ENCODE data around the gene ABTB1. TPM values are rescaled to one million over a fixed set of nuclear protein-coding genes. Genes with fewer than 3 reads are reported as not detected.

ABTB1 gene
- total and polyA plus RNA-seq, 2 of the 13 experiments (the other 11 are each of a cell fraction or from before 2014, with no cell fraction given) = 0.42 to 14.5 TPM

DNA sequence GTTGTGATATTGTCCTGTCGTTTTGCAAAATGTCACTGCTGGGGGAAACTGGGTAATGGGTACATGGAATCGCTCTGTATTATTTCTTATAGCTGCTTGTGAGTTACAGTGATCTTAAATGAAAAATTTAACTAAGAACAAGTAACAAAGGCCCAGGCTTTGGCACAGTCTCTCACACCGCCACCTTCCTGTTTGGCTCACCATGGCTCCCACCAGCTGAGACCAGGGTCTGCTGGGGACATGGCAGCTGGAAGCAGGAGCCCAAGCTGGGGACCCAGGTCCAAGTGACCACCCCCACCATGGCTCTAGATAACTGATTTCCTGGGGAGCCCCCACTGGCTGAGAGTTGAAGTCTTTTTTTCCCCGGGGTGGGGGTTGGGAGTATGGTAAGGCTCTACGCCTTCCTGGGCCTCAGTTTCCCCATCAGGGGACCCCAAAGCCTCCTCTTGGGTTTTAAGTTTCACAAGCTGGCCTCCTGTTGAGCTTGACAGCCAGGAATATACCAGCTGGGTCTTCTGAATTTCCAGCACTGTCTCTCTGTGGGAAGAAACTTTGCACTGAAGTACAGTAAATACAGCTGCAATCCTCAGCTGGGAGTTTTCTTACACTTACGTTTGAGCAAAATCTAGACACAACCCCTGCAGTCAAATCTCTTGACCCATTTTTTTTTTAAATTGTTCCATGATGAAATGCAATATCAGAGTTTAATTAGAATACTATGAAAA, 26.1 kb downstream of the ABTB1 start:
- Histone ChIP-seq H3K4me1 (ENCODE audit: insufficient read depth, low read length) (peaks cover 12% of the 10 kb centered on the region), H3K4me3 (replicated peaks in 1 of 3; ENCODE audit: insufficient read depth in 1 of 3, low read depth in 2 of 3, low read length in 3 of 3) (no peak overlapping the region), H2AFZ (ENCODE audit: low read length) (no peak overlapping the region), H4K20me1 (ENCODE audit: insufficient read depth, low read length) (no peaks in the 10 kb centered on the region), H3K27ac (ENCODE audit: extremely low read length, insufficient read depth, low read length) (no peak overlapping the region), H3K9ac (ENCODE audit: insufficient read depth, low read depth, low read length) (no peak overlapping the region), H3K4me2 (ENCODE audit: low read depth, low read length) (no peak overlapping the region), H3K79me2 (ENCODE audit: insufficient read depth, low read length) (no peaks in the 10 kb centered on the region), H3K27me3 (ENCODE audit: control insufficient read depth in 1 of 2, insufficient read depth in 2 of 2, low read length in 2 of 2) (peaks cover 0 to 2% of the 10 kb centered on the region in 2 experiments; a peak in 2 of 5 replicates), H3K9me3 (ENCODE audit: low read length) (no peaks in the 10 kb centered on the region), H3K36me3 (replicated peaks in 1 of 2; ENCODE audit: control insufficient read depth in 1 of 2, insufficient read depth in 2 of 2, low read length in 2 of 2) (no peaks in the 10 kb centered on the region)
- TF ChIP-seq, protein P1, sequence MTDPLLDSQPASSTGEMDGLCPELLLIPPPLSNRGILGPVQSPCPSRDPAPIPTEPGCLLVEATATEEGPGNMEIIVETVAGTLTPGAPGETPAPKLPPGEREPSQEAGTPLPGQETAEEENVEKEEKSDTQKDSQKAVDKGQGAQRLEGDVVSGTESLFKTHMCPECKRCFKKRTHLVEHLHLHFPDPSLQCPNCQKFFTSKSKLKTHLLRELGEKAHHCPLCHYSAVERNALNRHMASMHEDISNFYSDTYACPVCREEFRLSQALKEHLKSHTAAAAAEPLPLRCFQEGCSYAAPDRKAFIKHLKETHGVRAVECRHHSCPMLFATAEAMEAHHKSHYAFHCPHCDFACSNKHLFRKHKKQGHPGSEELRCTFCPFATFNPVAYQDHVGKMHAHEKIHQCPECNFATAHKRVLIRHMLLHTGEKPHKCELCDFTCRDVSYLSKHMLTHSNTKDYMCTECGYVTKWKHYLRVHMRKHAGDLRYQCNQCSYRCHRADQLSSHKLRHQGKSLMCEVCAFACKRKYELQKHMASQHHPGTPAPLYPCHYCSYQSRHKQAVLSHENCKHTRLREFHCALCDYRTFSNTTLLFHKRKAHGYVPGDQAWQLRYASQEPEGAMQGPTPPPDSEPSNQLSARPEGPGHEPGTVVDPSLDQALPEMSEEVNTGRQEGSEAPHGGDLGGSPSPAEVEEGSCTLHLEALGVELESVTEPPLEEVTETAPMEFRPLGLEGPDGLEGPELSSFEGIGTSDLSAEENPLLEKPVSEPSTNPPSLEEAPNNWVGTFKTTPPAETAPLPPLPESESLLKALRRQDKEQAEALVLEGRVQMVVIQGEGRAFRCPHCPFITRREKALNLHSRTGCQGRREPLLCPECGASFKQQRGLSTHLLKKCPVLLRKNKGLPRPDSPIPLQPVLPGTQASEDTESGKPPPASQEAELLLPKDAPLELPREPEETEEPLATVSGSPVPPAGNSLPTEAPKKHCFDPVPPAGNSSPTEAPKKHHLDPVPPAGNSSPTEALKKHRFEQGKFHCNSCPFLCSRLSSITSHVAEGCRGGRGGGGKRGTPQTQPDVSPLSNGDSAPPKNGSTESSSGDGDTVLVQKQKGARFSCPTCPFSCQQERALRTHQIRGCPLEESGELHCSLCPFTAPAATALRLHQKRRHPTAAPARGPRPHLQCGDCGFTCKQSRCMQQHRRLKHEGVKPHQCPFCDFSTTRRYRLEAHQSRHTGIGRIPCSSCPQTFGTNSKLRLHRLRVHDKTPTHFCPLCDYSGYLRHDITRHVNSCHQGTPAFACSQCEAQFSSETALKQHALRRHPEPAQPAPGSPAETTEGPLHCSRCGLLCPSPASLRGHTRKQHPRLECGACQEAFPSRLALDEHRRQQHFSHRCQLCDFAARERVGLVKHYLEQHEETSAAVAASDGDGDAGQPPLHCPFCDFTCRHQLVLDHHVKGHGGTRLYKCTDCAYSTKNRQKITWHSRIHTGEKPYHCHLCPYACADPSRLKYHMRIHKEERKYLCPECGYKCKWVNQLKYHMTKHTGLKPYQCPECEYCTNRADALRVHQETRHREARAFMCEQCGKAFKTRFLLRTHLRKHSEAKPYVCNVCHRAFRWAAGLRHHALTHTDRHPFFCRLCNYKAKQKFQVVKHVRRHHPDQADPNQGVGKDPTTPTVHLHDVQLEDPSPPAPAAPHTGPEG (CRISPR knock-in tag; IDR thresholded peaks at IDR 0.05) = no peak
- TF ChIP-seq, protein P2, sequence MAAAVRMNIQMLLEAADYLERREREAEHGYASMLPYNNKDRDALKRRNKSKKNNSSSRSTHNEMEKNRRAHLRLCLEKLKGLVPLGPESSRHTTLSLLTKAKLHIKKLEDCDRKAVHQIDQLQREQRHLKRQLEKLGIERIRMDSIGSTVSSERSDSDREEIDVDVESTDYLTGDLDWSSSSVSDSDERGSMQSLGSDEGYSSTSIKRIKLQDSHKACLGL (CRISPR knock-in tag; IDR thresholded peaks at IDR 0.05) = no peak
- no peak for TF ChIP-seq SIX4 (CRISPR knock-in tag; IDR thresholded peaks at IDR 0.05)
- no peak for TF ChIP-seq ATRX (CRISPR knock-in tag; IDR thresholded peaks at IDR 0.05; ENCODE audit: borderline replicate concordance)
- FAIRE-seq = no peak
- 36% methylated on average over 5 of the region's 6 CpGs for WGBS (ENCODE audit: low lambda C conversion rate)
- DNase-seq (ENCODE audit: low spot score) = no peak
- no peak for ATAC-seq
- no TSS peak for BruUV-seq (replicated peaks)
- in situ Hi-C loops (cut with HindIII; ENCODE audit: extremely low pct_ligation_motif_present, low pct_unique_long_range_greater_than_20kb) = no loop called here
- POLR2A ChIA-PET = no interaction called here
- intact Hi-C loops (cut with micrococcal nuclease; ENCODE audit: unreplicated experiment) = loop anchor here (10.0 kb wide), 2 partner anchors 104 to 136 kb away; partner anchors contain the start of genes MCM2 and TPRA1
- CTCF ChIA-PET (ENCODE audit: low intra/inter-chr PET ratio, low total read pairs) = no interaction called here

All from HepG2 (cell line).